ENCODE data around the gene KCNB1.

KCNB1 gene

GRCh38 chr20:49497398-49497669 lies 14.9 kb upstream of the KCNB1 start:
- no peak for DNase-seq (ENCODE audit: low read depth)

- DNase-seq (ENCODE audit: low read depth): no peak
Observed at GRCh38 chr20:49496553-49497397, 14.3 kb upstream of the KCNB1 start.

- no peak for DNase-seq (ENCODE audit: low read depth)
Observed at GRCh38 chr20:49496043-49496442, 13.6 kb upstream of the KCNB1 start.

DNA sequence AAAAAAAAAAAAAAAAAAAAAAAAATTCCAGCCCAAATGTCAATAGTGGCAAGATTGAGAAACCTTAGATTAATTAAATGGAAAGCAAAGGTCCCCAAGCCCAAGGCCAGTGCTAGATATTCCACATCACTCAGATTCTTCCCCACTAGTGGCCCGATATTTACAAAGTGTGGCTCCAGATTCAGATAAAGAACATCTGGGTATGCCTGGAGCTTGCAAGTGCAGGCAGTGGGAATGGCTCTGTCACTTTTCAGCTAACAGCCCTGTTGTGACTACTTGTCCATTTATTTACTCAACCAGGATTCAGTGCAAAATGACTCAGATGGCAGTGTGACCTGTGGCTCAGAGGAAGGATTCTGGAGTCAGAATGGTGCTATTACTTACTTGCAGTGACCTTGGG lies 8.2 kb upstream of the KCNB1 start:
- DNase-seq (ENCODE audit: low read depth): no peak

DNA sequence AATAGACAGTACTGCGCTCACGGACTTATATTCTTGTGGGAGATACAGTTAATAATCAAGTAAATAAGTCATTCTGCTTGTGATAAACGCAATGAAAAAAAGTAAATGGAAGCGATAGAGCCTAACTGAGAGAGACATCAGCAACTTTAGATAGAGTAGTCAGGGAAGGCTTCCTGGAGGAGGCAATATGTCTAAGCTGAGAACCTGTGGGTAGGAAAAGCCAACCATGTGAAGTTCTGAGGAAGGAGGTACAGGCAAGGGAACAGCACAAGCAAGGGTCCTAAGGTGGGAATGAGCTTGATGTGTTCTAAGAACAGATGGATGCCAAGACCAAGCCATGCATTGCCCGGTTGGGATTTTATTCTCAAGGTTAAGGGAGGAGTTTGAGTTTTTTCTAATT lies 7.2 kb upstream of the KCNB1 start:
- DNase-seq (ENCODE audit: low read depth): no peak

- DNase-seq (ENCODE audit: low read depth): no peak
Observed at GRCh38 chr20:49486064-49486463, 3.6 kb upstream of the KCNB1 start.

GRCh38 chr20:49485563-49485962 lies 3.1 kb upstream of the KCNB1 start:
- DNase-seq (ENCODE audit: low read depth): no peak

GRCh38 chr20:49484180-49485140 lies 2.0 kb upstream of the KCNB1 start:
- DNase-seq (ENCODE audit: low read depth): peak; percentile 54

GRCh38 chr20:49483696-49484123 lies 1.2 kb upstream of the KCNB1 start:
- DNase-seq (ENCODE audit: low read depth): no peak

DNA sequence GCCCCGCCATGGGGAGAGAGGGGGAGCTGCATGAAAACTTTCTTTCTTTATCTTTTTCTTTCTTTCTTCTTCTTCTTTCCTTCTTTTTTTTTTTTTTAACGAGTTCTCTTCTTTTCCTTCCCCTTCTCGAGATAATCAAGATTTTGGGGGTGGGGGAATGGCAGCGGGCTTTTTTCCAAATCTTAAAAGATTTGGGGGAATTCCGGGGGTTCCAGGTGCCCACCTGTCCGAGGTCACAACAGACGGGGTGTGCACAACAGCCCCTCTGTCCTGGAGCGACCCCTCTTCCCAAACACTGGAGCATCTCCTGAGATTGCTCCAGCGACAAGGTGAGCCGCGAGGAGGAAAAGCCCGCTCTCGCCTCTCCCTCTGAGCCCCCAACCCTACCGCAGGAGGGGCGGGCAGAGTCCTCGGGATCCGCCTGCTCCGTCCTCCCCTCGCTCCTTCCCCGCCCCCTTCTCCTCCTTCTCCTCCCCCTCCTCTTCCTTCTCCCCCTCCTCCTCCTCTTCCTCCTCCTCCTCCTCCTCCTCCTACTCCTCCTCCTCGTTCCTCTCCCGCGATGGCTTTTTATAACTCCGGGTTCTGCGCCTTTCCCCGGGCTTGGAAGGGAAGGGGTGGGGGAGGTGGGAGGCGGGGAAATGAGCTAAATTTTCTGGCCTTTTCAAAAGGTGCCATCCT lies 689 bp upstream of the KCNB1 start:
- DNase-seq (ENCODE audit: low read depth): no peak

GRCh38 chr20:49482173-49482572 lies 295 bp downstream of the KCNB1 start:
- DNase-seq (ENCODE audit: low read depth): no peak

GRCh38 chr20:49481116-49481515 lies 1.4 kb downstream of the KCNB1 start:
- DNase-seq (ENCODE audit: low read depth): no peak

DNA sequence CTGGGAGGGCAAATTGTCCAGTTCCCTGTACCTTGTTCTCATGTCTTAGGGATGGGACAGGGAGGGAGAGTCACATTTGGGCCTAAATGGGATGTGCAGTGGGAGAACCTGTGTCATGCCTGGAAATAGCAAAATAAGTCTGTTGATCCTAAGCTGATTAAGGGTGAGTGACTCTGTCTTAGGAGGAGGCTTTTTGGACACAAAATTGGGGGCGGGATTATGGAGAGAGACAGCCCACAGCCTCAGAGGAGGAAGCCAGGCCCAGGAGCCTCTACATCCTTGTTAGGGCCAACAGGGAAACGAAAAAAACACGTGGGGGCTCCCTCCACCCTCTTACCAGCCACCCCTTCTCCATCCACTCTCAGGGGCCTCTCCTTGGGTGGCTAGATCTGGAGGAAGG lies 2.2 kb downstream of the KCNB1 start:
- DNase-seq (ENCODE audit: low read depth): no peak

GRCh38 chr20:49479785-49480184 lies 2.7 kb downstream of the KCNB1 start:
- no peak for DNase-seq (ENCODE audit: low read depth)

GRCh38 chr20:49478754-49479689 lies 3.4 kb downstream of the KCNB1 start:
- DNase-seq (ENCODE audit: low read depth): no peak

DNA sequence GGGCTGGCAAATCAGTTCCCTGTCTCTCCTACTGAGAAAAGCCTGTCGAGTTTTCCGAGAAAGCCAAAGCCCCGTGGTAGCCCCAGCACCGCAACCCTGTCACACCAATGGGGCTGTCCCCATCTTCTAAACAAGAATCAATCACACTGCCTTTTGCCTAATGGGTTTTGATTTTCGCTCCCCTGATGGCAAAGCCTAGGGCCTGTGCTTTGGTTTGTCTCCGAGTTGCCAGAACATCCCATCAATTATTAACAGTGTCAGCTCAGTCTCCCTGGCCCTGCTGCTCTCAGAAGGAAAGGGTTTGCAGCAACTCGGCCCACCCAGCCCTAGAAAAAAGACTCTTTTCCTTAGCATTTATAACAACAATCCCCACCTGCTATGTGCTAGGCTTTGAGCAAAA lies 4.2 kb downstream of the KCNB1 start:
- no peak for DNase-seq (ENCODE audit: low read depth)

DNA sequence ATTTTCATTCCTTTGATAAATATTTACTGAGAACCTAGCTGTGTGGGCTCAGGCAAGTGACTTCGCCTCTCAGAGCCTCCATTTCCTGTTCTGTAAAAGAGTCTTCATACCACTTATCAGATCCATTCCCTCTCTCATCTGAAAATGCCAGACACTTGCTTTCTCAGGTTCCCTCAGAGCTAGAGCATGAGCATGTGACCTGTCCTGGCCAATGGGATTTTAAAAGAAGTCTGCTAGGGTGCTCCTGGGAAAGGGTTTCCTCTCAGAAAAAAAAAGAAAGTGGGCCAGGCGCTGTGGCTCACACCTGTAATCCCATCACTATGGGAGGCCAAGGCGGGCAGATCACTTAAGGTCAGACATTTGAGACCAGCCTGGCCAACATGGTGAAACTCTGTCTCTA lies 5.3 kb downstream of the KCNB1 start:
- DNase-seq (ENCODE audit: low read depth): no peak

- no peak for DNase-seq (ENCODE audit: low read depth)
Observed at GRCh38 chr20:49476016-49476355, 6.5 kb downstream of the KCNB1 start.

GRCh38 chr20:49475292-49476015 lies 7.0 kb downstream of the KCNB1 start:
- DNase-seq (ENCODE audit: low read depth): no peak

- no peak for DNase-seq (ENCODE audit: low read depth)
Observed at GRCh38 chr20:49471397-49471796, 11.1 kb downstream of the KCNB1 start.

GRCh38 chr20:49470922-49471321 lies 11.5 kb downstream of the KCNB1 start:
- DNase-seq (ENCODE audit: low read depth): no peak

Data from activated T-cell treated with anti-CD3 and anti-CD28 coated beads for 24 hours (primary cell).